SJSA1 (cell line): ENCODE data around the gene SAP30BP. TPM values are rescaled to one million over a fixed set of nuclear protein-coding genes. Genes with fewer than 3 reads are reported as not detected.
A peak's percentile ranks its signal among the peaks of the same experiment; 100 is the strongest.

ENCODE experiments used
- DNase-seq, 2 experiments: peaks; one replicate each; pipeline ENCODE4 v3.0.0-alpha.2; 2015 to 2020; ENCODE audit warnings: low spot score in 2 of 2, low read depth in 1 of 2
- H3K27ac ChIP-seq: fragments of 250-450 bp; sonication (Bioruptor Pico); 2 replicates; pipeline ENCODE4 v1.5.1; 2020; ENCODE audit warnings: mild to moderate bottlenecking, moderate library complexity
- H3K27me3 ChIP-seq: fragments of 250-450 bp; sonication (Bioruptor Pico); replicated peaks from 2 replicates; pipeline ENCODE4 v1.5.1; 2020; ENCODE audit warnings: mild to moderate bottlenecking, moderate library complexity
- H3K36me3 ChIP-seq: fragments of 250-450 bp; sonication (Bioruptor Pico); 2 replicates; pipeline ENCODE4 v1.5.1; 2020; ENCODE audit warnings: mild to moderate bottlenecking
- H3K4me1 ChIP-seq: fragments of 250-450 bp; sonication (Bioruptor Pico); replicated peaks from 2 replicates; pipeline ENCODE4 v1.6.1; 2021; ENCODE audit warnings: mild to moderate bottlenecking
- H3K4me3 ChIP-seq: fragments of 250-450 bp; sonication (Bioruptor Pico); 2 replicates; pipeline ENCODE4 v1.5.1; 2020; ENCODE audit warnings: mild to moderate bottlenecking
- H3K9me3 ChIP-seq: fragments of 250-450 bp; sonication (Bioruptor Pico); replicated peaks from 2 replicates; pipeline ENCODE4 v1.5.1; 2020; ENCODE audit warnings: mild to moderate bottlenecking
- total RNA-seq: library from RNA; depleted of rRNA; stranded (reverse); fragments of >200 nt; shearing (Covaris generic); gene quantifications from 2 replicates; pipeline ENCODE4 v1.2.3, GENCODE V29; 2014; rRNA removed

SAP30BP gene
- total RNA-seq, 1 experiment from 2014 or later: 90.5 TPM

GRCh38 chr17:75755990-75756389, 88.9 kb downstream of the SAP30BP start:
- Histone ChIP-seq H3K36me3 (peaks cover 2% of the 10 kb centered on the region; the same call in 1 of the 2 replicates), H3K27me3 (no peaks in the 10 kb centered on the region), H3K27ac (no peak overlapping the region), H3K4me1 (peaks cover 12% of the 10 kb centered on the region), H3K4me3 (no peak overlapping the region), H3K9me3 (no peaks in the 10 kb centered on the region)
- DNase-seq: no peak

GRCh38 chr17:75756451-75757085, 89.4 kb downstream of the SAP30BP start:
- H3K9me3 ChIP-seq: no peaks in the 10 kb centered on the region
- peaks cover 12% of the 10 kb centered on the region for H3K4me1 ChIP-seq
- no peak overlapping the region for H3K27ac ChIP-seq
- no peak overlapping the region for H3K4me3 ChIP-seq
- H3K27me3 ChIP-seq: no peaks in the 10 kb centered on the region
- no peak for DNase-seq
- H3K36me3 ChIP-seq: peaks cover 2% of the 10 kb centered on the region; the same call in 1 of the 2 replicates

GRCh38 chr17:75757086-75757681, 90.0 kb downstream of the SAP30BP start:
- Histone ChIP-seq H3K27ac (no peak overlapping the region), H3K9me3 (no peaks in the 10 kb centered on the region), H3K27me3 (no peaks in the 10 kb centered on the region), H3K4me1 (peaks cover 12% of the 10 kb centered on the region), H3K4me3 (no peak overlapping the region), H3K36me3 (peaks cover 2% of the 10 kb centered on the region; the same call in 1 of the 2 replicates)
- peak in 1 of 2 experiments; percentile 53 for DNase-seq

Other genes with a start within 250 kb of the SAP30BP start
- 62.9 and 109 TPM in 2 replicates for gene TMEM94, start 210.7 kb upstream of the SAP30BP start, total RNA-seq
- gene CASKIN2, start 151.8 kb upstream of the SAP30BP start, total RNA-seq: 14.2 and 19.7 TPM in 2 replicates
- 54.0 and 78.4 TPM in 2 replicates for gene TSEN54, start 150.8 kb upstream of the SAP30BP start, total RNA-seq
- gene LLGL2, start 141.6 kb upstream of the SAP30BP start, total RNA-seq: 5.8 and 6.6 TPM in 2 replicates
- 0.03 TPM in 1 of 2 replicates, not detected in the other for gene MYO15B, start 79.5 kb upstream of the SAP30BP start, total RNA-seq
- gene SMIM5, start 33.9 kb upstream of the SAP30BP start, total RNA-seq: 0.05 TPM in 1 of 2 replicates, not detected in the other
- gene RECQL5, start 184 bp upstream of the SAP30BP start, total RNA-seq: 15.7 and 19.5 TPM in 2 replicates
- not detected in 2 replicates for gene ITGB4, start 54.1 kb downstream of the SAP30BP start, total RNA-seq
- 50.5 and 50.6 TPM in 2 replicates for gene GALK1, start 97.9 kb downstream of the SAP30BP start, total RNA-seq
- gene UNK, start 117.5 kb downstream of the SAP30BP start, total RNA-seq: 28.8 and 42.8 TPM in 2 replicates
- not detected in 2 replicates for gene UNC13D, start 177.1 kb downstream of the SAP30BP start, total RNA-seq
- gene WBP2, start 188.0 kb downstream of the SAP30BP start, total RNA-seq: 22.6 and 28.8 TPM in 2 replicates
- 11.9 and 17.5 TPM in 2 replicates for gene TRIM47, start 211.2 kb downstream of the SAP30BP start, total RNA-seq
- gene TRIM65, start 229.6 kb downstream of the SAP30BP start, total RNA-seq: 11.9 and 17.6 TPM in 2 replicates
- gene MRPL38, start 237.5 kb downstream of the SAP30BP start, total RNA-seq: 54.0 and 55.7 TPM in 2 replicates